Lung microvascular endothelial cell (primary cell): ENCODE measurements around the gene HELT. TPM values are rescaled to one million over a fixed set of nuclear protein-coding genes. Genes with fewer than 3 reads are reported as not detected.

Source experiments
- DNase-seq, 2 donors: peaks; one replicate each; pipeline versions ENCODE4 v3.0.0 to v3.0.0-alpha.2; 2010; ENCODE audit warnings: low read depth in 2 of 2
- total RNA-seq: library from RNA; depleted of rRNA; stranded (reverse); fragments of >200 nt; gene quantifications from 2 replicates; pipeline ENCODE4 v1.2.1, GENCODE V29; 2014

HELT gene
- total RNA-seq, 1 donor from 2014 or later, result not detected

DNA sequence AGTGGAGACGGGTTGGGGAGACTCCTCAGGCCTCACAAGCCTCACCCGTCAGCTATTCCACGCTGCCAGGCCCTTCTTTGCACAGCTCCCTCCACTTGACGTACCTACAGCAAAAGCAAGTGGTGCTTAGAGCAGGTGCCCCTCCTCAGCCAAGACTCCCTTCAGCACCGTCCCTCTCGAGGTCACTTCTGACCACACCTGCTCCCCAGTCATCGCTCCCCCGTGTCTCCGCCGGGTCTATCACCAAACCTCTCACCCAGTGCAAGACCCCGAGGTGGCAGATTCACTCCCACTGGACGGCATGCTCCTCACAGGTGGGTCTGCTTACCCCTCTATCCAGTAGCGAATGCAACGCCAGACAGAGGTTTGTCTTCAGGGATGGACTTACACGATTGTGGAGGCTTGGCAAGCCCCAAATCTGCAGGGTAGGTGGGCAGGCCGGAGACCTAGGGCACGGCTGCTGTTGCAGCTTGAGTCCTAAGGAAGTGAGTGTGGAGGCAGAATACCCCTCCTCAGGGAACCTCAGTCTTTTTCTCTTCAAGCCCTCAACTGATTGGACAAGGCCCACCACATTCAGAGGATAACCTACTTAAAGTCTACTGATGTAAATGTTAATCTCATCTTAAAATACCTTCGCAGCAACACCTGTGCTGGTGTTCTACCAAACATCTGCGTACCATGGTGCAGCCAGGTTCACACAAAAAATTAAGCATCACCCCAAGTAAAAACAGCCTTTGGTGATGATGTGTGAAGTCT lies 14.5 kb upstream of the HELT start:
- no peak for DNase-seq

DNA sequence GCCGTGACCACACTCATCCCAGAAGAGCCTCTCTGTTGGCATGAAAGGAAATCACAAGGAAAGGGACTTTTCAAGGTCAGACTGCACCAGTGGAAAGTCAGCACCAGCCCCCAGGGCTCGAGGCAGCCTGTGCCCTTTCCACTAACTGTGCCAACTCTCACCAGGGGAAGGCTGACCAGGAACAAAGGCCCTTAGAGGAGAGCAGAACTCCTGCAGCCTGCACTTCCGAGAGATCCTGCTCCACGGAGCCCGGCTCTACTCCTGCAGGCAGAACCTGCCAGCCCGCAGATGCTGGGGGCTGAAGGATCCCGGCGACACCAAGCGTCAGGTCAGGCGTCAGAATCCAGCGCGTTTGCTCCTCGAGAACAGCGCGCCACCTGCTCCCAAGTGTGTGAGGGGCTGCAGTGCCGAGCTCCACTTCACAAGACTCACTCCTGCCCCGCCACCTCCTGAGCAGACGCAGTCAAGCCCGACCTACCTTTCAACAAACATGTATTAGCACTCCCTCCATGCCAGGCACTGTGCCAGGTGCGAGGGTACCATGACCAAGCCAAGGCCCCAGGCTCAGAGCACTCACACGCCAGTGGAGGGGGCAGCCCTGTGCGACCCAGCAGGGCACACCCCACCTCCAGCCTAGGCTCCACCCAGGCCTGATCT lies 13.6 kb upstream of the HELT start:
- no peak for DNase-seq

DNA sequence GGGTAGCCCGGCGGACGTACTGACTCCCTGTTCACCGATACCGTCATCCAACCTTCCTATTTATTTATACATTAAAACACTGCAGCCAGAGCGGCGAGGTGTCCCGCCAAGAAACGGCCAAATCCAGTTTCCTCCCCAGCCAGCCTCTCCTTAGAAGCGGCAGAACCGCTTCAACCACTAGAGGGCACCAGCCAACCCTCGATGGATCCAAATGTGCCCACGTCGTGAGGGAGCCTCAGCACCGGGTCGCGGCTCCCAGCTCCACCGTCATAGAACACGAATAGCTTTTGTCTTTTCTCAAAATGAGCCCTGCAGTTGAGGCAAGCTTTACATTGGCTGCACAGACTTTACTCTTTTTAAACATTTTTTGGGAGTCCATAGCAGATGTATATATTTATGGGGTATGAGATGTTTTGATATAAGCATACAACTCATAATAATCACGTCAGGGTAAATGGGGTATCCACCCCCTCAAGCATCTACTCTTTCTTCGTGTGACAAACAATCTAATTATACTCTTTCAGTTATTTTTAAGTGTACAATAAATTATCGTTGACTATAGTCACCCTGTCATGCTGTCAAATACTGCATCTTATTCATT lies 13.0 kb upstream of the HELT start:
- DNase-seq, result peak; percentile 72 to 75

DNA sequence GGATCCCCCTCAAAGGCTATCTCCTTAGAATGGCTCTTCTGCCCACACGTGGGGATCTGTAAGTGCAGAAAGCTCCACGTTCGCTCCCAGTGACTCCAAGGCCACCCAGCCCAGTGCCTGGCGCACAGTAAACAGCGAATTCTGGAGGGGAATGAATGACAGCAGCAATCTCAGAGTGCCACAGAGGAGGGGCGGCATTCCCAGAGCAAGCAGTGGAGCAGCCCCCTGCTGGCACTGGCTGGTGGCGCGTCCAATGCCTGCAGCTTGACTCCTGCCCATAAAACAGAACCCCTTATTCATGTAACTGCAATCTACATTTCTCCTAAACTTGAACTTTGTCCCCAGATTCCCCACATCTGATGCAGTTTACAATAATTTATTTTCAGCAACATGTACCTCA lies 6.9 kb upstream of the HELT start:
- DNase-seq, result peak in 1 of 2 donors; percentile 40

DNA sequence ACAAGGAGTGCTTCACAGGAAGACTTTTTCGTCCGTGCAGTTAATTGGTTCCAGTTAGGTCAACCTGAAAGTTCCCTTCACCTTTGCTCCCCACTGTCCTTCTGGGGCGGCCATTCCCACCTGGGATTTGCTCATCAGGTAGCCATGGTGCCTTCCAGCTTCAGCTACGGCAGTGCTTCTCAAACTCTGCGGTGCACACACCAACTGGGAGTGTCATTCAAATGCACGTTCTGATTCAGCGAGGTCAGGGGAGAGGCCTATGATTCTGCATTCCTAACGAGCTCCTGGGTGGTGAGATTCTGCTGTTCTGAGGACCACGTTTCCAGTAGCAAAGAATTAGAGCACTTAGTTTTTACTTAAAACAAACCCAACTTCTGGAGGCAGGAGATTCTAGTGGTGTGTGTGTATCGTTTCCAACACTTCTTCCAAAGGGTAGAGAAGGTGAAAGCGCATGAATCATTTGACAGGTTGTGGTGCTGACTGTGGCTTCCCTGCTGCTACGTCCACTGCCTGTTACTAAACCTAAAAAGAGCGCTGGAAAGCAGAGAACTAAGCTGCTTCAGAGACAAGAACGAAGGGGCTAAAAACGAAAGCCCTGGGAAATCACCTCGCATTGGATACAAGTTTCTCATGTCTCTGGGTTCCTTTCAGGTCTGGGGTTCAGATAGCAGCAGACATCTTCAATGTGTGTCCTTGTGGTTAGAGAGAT lies 4.7 kb upstream of the HELT start:
- no peak for DNase-seq

DNA sequence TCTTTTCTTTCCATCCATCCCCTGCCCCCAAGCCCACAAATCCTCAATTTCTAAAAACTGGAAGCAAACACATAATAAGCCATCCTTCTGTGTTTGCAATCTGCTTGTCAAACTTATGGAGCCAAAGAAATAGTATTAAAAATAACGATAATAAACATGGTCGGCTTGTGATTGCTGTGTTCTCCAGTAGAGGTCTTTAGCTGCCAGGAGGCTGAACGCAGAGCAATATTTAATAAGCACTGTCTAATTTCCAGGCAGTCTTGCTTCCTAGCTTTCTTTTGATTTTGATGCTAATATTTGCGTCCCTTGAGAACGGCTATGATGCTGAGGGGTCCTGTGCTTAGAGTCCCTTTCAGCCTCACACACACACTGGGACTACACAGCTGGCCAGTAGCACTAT lies 3.2 kb upstream of the HELT start:
- DNase-seq, result no peak

DNA sequence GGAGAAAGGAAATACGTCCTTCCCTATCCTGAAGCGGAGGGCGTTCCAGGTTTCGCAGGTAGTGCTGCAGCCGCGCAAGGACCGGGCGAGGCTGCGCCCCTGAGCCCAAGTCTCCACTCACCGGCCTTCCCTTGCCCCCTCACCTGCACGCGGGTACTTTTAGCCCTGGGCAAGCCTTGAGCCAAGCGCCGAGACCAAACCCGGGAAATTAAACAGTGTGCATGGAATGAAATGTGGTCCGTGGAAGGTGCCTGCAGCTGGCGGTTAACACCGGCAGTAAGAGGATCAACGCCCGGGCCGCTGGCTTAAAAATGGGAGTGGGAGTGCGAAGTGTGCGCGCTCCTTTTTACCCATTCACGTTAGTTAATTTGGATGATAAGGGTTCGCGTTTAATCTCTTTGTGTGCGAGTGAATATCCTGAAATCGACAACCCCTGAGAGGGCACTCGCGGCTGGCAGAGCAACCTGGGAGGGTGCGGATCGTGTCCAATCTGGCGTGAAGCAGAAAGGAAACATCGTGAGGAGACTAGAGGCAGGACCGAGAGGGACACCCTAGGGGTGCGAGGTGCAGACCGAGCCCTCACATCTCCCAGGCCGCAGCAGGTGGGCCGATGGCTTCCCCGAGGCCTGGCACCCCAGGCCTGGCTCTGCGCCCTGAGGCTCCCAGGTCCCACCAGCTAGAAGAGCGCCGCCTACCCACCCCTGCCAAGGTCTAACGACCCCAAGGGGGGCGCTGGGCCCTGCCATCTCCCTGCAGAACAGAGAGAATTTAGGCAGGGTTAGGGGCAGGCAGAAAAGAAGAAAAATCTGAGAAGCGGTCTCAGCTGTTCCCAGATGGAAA lies 2.0 kb upstream of the HELT start:
- DNase-seq, result no peak

DNA sequence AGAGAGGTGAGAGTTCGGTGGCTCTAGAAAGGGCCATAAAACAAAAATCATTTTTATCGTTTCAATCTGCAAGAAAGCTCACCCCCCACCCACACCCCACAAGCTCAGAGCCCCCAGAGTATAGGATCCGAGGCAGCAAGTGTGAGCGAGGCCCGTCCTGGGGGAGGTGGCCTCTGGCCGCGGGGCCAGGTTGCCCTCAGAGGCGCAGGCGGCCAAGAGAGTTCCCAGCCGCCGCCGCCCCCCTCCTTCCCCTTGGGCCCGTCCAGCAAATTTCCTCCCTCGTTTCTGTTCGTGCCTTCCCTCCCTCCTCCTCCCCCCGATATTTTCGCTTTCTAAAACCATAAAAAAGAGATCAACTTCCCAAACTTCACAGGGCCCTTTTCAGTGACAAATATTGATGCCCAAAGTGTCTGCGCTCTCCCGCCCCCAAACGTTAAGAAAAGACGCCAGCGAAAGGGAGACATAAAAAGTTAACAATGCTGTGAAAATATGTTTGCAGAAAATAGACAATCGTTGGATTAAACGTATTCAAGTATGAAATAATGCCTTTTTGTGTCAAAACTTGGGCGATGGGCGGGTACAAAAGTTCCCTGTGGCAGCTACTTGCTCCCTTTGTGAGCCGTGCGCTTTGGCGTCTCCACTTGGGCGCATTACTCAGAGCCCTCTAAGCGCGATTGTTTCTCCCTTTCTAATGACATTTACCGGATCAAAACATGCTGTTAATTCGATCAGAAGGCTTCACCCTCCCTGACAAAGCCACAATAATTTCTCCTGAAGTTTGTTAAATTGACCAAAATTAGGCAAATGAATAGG lies 1.1 kb upstream of the HELT start:
- no peak for DNase-seq

DNA sequence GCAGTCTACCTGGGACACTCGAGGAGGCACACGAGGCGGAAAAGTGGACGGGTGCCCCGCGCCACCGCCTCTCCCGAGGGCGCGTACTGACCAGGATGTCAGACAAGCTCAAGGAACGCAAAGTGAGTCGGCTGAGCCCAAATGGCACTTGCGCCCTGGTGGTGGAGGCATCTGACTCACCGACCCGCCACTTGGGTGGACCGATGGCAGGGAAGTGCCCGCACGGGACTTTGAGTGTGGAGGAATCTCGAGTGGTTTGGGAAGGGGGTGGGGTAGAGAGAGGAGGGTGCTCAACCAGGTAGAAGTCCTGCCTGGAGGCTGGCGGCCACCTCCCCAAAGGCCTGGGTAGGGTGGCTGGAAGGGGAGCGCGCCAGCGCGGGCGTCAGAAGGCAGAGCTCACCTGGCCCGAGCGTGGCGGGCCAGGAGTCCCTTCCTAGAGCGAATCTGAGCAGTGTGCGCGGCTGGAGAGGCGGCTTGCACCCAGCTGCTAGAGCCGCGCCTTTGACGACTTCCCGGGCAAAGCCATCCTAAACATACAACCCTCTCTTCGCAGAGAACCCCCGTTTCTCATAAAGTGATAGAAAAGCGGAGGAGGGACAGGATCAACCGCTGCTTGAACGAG lies 655 bp downstream of the HELT start:
- no peak for DNase-seq

DNA sequence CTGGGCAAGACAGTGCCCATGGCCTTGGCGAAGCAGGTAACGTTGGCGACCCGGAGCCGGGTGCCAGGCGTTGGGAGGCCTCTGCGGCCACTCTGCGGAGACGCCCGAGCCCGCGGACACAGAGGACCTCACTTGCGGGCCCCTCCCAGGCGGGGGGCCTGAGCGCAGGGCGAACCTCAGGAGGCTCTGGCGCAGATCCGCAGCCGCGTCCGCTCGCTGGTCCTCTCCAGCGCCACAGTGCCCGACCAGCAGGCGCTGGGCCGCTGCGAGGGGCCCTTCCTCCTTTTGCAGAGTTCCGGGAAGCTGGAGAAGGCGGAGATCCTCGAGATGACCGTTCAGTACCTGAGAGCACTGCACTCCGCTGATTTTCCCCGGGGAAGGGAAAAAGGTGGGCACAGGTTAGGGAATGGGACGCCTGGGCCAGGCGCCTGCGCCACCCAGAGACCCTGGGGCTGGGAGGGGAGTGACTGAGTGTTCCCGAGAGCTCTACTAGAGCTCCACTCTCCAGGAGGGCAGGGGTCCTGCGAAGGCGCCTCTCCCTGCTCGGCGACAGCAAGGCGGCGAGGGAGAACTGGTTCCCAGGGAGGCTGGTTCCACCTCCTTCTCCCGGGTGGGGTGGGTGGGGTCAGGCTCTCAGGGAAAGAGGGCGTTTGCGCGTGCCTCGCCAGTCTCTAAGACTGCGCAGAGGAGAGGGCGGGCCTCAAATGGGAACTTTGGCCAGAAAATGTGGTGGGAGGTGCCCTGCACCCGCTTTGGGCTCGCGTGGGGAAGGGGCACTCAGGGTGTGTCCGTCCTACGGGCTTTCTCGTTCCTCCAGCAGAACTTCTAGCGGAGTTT lies 1.4 kb downstream of the HELT start:
- DNase-seq, result no peak

DNA sequence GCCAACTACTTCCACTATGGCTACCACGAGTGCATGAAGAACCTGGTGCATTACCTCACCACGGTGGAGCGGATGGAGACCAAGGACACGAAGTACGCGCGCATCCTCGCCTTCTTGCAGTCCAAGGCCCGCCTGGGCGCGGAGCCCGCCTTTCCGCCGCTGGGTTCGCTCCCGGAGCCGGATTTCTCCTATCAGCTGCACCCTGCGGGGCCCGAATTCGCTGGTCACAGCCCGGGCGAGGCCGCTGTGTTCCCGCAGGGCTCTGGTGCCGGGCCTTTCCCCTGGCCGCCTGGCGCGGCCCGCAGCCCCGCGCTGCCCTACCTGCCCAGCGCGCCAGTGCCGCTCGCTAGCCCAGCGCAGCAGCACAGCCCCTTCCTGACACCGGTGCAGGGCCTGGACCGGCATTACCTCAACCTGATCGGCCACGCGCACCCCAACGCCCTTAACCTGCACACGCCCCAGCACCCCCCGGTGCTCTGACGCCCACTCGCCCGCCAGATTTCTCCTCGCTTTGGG lies 2.1 kb downstream of the HELT start:
- DNase-seq, result no peak

DNA sequence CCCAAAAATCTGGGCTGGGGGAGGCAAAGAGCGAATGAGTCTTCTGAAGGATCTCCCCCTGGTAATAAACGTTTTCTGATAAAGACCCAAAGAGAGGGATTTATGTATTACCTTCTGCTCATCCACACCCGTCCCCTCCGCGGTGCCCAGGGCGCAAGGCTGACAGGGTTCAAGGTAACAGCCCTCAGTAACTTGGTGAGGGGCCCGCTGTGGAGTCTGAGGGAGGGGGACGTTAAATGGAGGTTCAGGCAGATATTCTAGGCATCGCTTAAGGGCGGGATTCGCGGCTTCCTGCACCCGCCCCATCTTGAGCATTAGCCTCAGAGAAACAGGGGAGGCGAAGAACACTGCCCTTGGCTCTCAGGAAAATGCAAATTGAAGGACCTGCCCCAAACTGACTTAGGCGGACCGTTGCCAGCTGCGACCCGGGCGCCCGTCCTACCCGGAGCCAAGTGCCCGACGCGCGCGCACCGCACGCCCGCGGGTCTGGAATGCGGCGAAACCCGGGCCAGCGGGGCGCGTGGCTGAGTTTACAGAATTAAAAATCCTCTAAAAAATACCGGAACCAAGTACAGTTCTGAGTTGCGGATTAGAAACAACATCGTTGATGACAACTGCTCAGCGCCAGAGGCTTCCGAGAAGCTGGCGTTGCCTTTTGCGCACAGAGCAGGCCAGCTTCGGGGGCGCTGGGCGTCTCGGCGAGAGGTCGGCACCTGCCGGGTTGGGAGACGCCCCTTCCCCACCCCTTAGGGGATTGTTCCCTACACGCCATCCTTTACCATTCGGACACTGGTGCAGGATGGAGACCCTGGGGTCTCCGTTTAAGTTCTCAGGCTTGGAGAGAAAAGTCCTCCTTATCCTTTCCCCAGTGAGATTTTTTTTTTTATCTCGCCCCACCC lies 2.8 kb downstream of the HELT start:
- no peak for DNase-seq

DNA sequence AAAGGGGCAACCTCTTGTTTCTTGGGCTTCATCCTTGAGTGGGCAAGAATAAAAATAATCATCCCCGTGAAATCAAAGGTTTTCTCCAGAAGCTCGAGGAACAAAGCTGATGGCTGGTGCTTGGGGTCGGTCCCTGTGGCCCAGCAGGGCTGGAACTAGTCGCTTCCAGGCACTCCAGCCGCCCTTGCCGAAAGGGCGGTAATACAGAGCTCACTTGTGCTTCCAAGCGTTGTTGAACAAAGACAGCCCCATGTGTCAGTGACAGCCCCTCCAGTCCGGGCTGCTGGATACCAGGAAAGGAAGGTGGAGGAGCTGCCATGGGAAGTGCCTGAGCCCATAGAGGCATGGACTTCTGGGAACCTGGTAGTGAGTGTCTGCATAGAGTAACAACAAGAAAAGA lies 5.2 kb downstream of the HELT start:
- DNase-seq, result no peak

DNA sequence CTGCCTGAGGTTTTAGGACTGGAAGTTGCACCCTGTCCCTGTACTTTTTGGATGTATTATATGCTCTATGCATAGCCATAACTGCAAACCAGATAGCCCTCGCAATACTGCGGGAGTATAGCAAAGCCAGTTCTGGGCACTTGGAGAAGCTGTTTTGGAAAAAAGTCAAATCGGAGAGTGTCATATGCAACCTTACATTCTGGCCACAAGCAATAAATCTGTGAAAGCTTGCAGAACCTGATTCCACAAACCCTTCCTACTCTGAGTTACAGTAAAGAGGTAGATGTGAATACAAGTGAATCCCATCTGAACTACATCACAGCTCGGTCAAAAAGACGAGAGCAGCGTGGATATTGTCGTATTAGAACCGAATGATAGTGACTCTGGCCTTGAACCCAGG lies 10.3 kb downstream of the HELT start:
- no peak for DNase-seq

DNA sequence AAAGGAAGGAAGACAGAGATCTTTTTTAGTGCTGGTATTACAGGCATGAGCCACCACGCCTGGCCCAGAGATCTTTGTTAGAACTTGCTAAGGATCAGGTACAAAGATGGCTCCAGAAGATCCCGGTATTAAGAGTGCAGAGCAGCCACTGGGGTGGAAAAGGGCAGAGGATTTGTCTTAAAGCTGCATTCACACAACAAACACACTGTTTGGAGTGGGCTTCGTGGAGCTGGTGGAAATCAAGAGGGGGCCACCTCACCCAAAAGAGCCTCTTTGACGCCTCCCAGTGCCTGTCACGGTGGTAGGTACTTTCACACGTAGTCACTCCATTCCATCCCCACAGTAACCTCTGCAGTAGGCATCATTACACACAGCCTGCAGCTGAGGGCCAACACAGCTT lies 13.3 kb downstream of the HELT start:
- DNase-seq, result no peak

DNA sequence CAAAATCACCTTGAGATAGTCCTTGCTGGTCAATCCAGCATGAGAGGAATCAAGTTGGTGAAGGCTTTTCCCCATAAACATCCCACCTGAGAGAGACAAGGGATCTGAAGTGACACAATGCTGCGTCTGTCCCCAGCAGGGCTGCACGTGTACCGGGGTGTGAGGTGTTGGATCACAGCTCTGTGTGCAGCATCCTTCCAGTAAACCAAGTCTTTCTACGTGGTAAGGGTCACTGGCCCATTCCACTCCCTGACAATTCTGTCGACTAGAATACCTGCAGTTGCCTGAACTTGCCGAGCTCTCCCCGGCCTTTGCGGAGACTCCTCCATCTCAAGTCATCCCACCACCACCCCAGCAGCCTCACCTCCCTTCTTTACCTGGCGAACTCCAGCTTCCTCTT lies 14.8 kb downstream of the HELT start:
- no peak for DNase-seq

DNA sequence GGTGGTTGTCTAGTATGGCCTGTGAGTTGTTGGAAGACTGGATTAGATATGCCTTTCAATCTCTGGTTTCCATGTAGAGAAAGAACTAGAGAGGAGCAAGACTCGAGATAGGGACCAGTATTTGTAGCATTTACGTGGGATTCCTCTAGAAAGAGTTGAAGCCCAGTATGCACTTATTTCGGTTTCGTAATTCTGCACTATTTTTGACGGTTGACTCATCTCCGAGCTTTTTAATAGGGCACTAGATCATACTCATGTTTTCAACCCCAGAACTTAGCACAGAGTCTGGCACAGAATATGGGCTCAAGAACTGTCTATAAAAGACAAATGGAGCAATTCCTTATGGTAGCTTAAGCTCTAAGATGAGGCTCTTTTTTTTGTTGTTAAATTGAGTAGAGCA lies 15.7 kb downstream of the HELT start:
- DNase-seq, result no peak

DNA sequence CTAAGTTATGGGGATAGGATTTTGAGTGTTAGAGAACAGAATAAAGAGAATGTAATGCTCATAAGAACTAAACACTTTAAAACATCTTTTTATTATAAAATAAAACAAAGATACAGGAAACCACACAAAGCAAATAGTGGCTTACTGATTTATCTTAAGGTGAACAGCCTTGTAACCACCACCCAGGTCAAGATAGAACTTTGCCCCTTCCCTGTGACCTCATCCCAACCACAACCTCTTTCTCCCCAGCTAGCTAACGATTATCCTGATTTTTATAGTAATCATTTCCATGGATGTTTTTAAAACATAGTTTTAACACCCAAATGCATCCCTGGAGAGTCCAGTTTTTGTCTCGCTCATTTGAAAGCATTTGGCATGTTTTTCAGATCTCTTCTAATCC lies 17.0 kb downstream of the HELT start:
- DNase-seq, result no peak
